ENCODE measurements around the gene SKOR2. TPM values are rescaled to one million over a fixed set of nuclear protein-coding genes. Genes with fewer than 3 reads are reported as not detected.
"Not testable (repeated sequence)": the region's sequence is repeated elsewhere in the genome, so short reads cannot be mapped to it uniquely, and the experiment has no call there.

The SKOR2 gene
- total RNA-seq, 1 donor from 2014 or later, result not detected

- intact Hi-C loops (cut with DNase I), result no loop called here
- ATAC-seq (no peak), DNase-seq (ENCODE audit: missing footprints) (no peak)
Observed at GRCh38 chr18:47166294-47166693, 85.2 kb downstream of the SKOR2 start.

GRCh38 chr18:47163241-47163640 is 88.2 kb downstream of the SKOR2 start:
- intact Hi-C loops (cut with DNase I), result no loop called here
- DNase-seq (ENCODE audit: missing footprints) (no peak), ATAC-seq (no peak)

DNA sequence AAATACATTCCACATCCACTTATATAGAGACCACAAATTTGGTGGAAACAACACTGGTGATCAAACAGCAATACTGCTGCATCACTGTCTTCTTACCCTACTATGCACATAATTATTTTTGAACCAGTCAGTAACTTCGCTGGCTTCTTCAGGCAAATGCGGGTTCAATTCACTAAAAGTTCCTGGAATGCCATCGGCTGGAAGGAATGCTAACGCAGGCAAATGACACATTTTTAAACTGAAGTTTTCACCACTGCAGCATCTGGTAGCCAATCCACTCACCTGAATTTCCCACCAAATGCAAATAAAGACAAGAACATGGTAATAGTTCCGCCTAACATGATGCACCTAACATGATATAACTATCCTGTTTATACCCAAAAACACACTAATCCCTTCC is 91.2 kb downstream of the SKOR2 start:
- intact Hi-C loops (cut with DNase I), result no loop called here
- ATAC-seq (no peak), DNase-seq (ENCODE audit: missing footprints) (no peak)

GRCh38 chr18:47158404-47158803 is 93.1 kb downstream of the SKOR2 start:
- intact Hi-C loops (cut with DNase I); DNase-seq (ENCODE audit: missing footprints); ATAC-seq: not testable (repeated sequence)

Other genes starting within 250 kb of the SKOR2 start
- gene ELOA2, start 216.0 kb downstream of the SKOR2 start, total RNA-seq, result not detected
- gene HDHD2, start 101.2 kb downstream of the SKOR2 start, total RNA-seq, result 34.2 TPM
- gene IER3IP1, start 75.3 kb downstream of the SKOR2 start, total RNA-seq, result 9.7 TPM

All from Right ventricle myocardium inferior (tissue), 1 donor.